Activated B cell treated with CpG ODN at 0.5 μM for 24 hours (primary cell): ENCODE results near the gene IFI27L2. TPM values are rescaled to one million over a fixed set of nuclear protein-coding genes. Genes with fewer than 3 reads are reported as not detected.

Experiments
- ATAC-seq: fragments of 200-7000 bp; cut with Tn5 transposase; one replicate; pipeline ENCODE4 v1.10.0; 2021; ENCODE audit warnings: low read depth, mild to moderate bottlenecking, moderate library complexity
- CTCF ChIA-PET: fragments of 350-600 bp; sonication (Branson Sonifier 250); formaldehyde crosslinking; loops from one replicate; lab custom pipeline; 2021; ENCODE audit warnings: antibody characterized with exemption; lab: Charles Lee
- POLR2A ChIA-PET: fragments of 350-600 bp; sonication (Branson Sonifier 250); formaldehyde crosslinking; loops from one replicate; lab custom pipeline; 2021; ENCODE audit warnings: antibody characterized with exemption; lab: Charles Lee
- DNase-seq: peaks from one replicate; pipeline ENCODE4 v3.0.0; 2022
- H3K27ac Mint-ChIP-seq: one replicate; pipeline ENCODE4 v1.8.0; 2020; ENCODE audit warnings: mixed read lengths
- H3K27me3 Mint-ChIP-seq: one replicate; pipeline ENCODE4 v1.8.0; 2021; ENCODE audit warnings: mixed read lengths
- H3K36me3 Mint-ChIP-seq: one replicate; pipeline ENCODE4 v1.8.0; 2021; ENCODE audit warnings: low read depth, mixed read lengths
- H3K4me1 Mint-ChIP-seq: one replicate; pipeline ENCODE4 v1.8.0; 2021; ENCODE audit warnings: mixed read lengths
- H3K4me3 Mint-ChIP-seq: one replicate; pipeline ENCODE4 v1.8.0; 2020; ENCODE audit warnings: mild to moderate bottlenecking, mixed read lengths
- H3K9me3 Mint-ChIP-seq: one replicate; pipeline ENCODE4 v1.8.0; 2020; ENCODE audit warnings: mixed read lengths
- intact Hi-C: fragments of 100-400 bp; cut with micrococcal nuclease; formaldehyde crosslinking; loops from one replicate; pipeline ENCODE4 v1.15.1; 2024
- total RNA-seq: library from RNA; stranded (reverse); gene quantifications from 2 replicates; pipeline ENCODE4 v1.2.3, GENCODE V29; 2022
- TF ChIP-seq, protein P1 (sequence below): fragments of 200-600 bp; IDR thresholded peaks from one replicate; pipeline ENCODE4 v1.8.0; 2022; ENCODE audit warnings: antibody characterized with exemption, mild to moderate bottlenecking

The IFI27L2 gene
- total RNA-seq, 1 donor from 2014 or later: 37.3 TPM

DNA sequence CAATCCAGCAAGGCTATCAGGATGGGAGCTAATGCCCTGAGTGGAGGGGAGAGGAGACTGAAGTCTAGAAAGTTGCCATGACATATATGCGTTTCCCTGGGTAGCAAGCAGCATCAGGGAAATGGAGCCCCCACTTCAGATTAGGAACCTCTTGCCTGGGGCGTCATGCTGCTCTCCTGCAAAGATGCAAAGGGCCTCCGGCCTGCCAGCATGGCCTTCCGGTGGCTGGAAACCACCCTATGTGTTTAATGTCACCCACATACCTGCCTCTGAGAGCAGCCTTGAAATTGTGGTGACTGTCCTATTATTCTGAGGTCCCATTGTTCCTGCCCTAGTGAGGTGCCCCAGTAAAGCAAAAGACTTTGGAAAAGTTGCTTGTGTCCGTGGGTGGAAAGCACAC, 10.0 kb upstream of the IFI27L2 start:
- Mint-ChIP-seq H3K9me3 (peaks cover 8% of the 10 kb centered on the region), H3K36me3 (no peaks in the 10 kb centered on the region), H3K27me3 (peaks cover 20% of the 10 kb centered on the region), H3K4me1 (no peaks in the 10 kb centered on the region), H3K4me3 (no peak overlapping the region), H3K27ac (no peak overlapping the region)
- ChIA-PET CTCF (interaction anchor here (4.0 kb wide), 1 partner anchor 103 kb away, joined by 16 read pairs; no protein-coding TSS in a partner anchor), POLR2A (no interaction called here)
- TF ChIP-seq, protein P1, sequence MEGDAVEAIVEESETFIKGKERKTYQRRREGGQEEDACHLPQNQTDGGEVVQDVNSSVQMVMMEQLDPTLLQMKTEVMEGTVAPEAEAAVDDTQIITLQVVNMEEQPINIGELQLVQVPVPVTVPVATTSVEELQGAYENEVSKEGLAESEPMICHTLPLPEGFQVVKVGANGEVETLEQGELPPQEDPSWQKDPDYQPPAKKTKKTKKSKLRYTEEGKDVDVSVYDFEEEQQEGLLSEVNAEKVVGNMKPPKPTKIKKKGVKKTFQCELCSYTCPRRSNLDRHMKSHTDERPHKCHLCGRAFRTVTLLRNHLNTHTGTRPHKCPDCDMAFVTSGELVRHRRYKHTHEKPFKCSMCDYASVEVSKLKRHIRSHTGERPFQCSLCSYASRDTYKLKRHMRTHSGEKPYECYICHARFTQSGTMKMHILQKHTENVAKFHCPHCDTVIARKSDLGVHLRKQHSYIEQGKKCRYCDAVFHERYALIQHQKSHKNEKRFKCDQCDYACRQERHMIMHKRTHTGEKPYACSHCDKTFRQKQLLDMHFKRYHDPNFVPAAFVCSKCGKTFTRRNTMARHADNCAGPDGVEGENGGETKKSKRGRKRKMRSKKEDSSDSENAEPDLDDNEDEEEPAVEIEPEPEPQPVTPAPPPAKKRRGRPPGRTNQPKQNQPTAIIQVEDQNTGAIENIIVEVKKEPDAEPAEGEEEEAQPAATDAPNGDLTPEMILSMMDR: no peak
- intact Hi-C loops: no loop called here
- DNase-seq: no peak
- ATAC-seq: no peak

DNA sequence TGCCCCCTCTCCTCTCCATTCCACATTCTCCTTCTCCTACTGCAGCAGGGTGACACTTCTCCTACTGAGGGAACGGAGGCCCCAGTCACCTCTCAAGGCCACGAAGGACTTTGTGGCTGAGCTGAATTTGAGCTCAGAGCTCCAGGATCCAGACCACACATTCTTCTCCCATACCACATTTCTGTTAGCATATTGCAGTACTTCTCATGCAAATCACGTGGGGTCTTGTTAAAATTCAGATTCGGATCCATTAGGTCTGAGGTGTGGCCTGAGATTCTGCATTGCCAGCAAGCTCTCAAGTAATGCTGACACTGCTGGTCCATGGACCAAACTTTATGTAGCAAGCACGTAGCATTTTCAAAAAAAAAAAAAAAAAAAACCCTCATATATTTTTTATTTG, 9.6 kb upstream of the IFI27L2 start:
- H3K27ac Mint-ChIP-seq: no peak overlapping the region

DNA sequence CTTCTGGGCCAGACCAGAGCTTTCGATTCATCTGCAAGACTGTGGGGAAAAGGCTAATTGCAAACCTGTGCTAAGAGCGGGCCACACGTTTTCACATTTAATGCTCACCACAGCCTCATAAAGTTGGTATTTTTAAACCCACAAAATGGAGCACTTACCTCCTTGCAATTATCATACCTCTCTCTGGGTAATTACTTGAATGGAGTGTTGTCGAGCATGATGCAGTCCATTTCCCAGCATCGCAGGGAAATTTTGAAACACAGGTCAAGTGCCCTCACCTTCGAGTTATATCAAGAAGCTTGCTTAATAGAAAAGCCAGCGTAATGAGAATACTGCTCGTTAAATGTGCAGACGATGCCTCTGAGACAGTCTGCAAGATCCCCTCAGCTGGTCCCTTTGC, 8.8 kb upstream of the IFI27L2 start:
- DNase-seq (no peak), ATAC-seq (no peak)
- H3K27ac Mint-ChIP-seq: no peak overlapping the region
- no peak overlapping the region for H3K4me3 Mint-ChIP-seq
- no peaks in the 10 kb centered on the region for H3K36me3 Mint-ChIP-seq
- CTCF ChIA-PET: interaction anchor here (1.0 to 2.4 kb wide), 4 partner anchors 11 to 104 kb away, joined by 3 to 12 read pairs (median 5); no protein-coding TSS in a partner anchor
- peaks cover 23% of the 10 kb centered on the region for H3K27me3 Mint-ChIP-seq
- intact Hi-C loops: no loop called here
- peaks cover 8% of the 10 kb centered on the region for H3K9me3 Mint-ChIP-seq
- POLR2A ChIA-PET: no interaction called here
- H3K4me1 Mint-ChIP-seq: no peaks in the 10 kb centered on the region
- TF ChIP-seq, protein P1: no peak

More for the DNA sequence above, 9.6 kb upstream of the IFI27L2 start:
- ChIA-PET CTCF (interaction anchor here (1.2 kb wide), 2 partner anchors 102 to 104 kb away, joined by 3 to 7 read pairs; no protein-coding TSS in a partner anchor), POLR2A (no interaction called here)
- Mint-ChIP-seq H3K4me3 (no peak overlapping the region), H3K4me1 (no peaks in the 10 kb centered on the region), H3K27me3 (peaks cover 20% of the 10 kb centered on the region), H3K9me3 (peaks cover 8% of the 10 kb centered on the region), H3K36me3 (no peaks in the 10 kb centered on the region)
- ATAC-seq: no peak
- TF ChIP-seq, protein P1: no peak
- DNase-seq: no peak
- intact Hi-C loops: no loop called here

DNA sequence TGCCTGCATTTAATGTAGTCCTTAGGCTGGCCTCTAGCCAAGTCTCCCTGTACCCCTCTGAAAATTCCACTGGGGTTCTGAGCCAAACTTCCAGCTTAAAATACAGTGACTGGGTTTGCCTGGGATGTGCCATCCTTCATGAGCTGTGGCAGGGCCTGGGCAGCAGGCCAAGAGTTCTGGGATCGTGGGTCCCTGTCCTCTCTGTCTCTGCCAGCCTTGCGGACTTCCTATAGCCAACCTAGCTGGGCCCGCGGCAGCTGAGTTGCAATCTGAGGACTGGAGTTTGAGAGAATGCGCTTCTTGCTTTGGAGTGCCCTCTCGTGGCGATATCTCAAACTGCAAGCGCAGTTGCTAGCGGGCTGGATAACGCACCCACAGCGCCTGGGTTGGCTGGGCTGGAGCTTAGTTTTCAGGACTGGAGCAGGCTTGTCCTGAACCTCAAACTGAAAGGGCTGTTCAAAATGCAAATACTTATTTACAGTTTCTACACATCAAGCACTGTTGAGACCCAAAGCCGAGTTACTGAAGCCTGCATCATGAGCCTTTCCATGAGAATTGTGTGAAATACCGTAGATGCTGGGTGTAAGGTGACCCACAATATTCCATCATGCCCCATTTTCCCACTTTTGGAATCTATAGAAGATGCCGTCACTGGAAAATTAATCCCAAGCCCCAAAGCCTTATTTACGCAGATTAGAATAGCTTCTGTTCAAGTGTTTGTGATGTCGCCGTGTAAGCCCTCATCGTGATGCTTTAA, 7.3 kb upstream of the IFI27L2 start:
- H3K27ac Mint-ChIP-seq: no peak overlapping the region
- H3K4me1 Mint-ChIP-seq: peaks cover 3% of the 10 kb centered on the region
- POLR2A ChIA-PET: interaction anchor here (0.9 kb wide), 1 partner anchor 100 kb away, joined by 4 read pairs; no protein-coding TSS in a partner anchor
- peaks cover 26% of the 10 kb centered on the region for H3K27me3 Mint-ChIP-seq
- ATAC-seq (peak; percentile 95), DNase-seq (peak; percentile 72)
- TF ChIP-seq, protein P1: no peak
- peaks cover 8% of the 10 kb centered on the region for H3K9me3 Mint-ChIP-seq
- intact Hi-C loops: loop anchor here (1.0 to 2.0 kb wide), 5 partner anchors 44 to 481 kb away; partner anchors contain the start of genes DDX24 and IFI27L1
- CTCF ChIA-PET: interaction anchor here (0.7 to 2.4 kb wide), 35 partner anchors 9 to 481 kb away, joined by 3 to 77 read pairs (median 4); partner anchors contain the start of genes DDX24 and IFI27L1
- no peak overlapping the region for H3K4me3 Mint-ChIP-seq
- H3K36me3 Mint-ChIP-seq: no peaks in the 10 kb centered on the region

DNA sequence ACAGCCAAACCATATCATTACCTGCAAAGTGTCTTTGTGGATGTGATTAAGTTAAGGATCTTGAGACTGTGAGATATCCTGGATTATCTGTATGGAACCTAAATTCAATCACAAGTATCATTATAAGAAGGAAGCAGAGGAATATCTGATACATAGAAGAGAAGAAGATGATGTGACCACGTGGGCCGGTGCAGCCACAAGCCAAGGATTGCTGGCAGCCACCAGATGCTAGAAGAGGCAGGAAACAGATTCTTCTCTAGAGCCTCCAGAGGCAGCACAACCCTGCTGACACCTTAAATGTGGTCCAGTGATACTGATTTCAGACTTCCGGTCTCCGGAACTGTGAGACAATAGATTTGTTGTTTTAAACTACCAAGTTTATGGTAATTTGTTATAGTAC, 6.1 kb upstream of the IFI27L2 start:
- POLR2A ChIA-PET: no interaction called here

More for the DNA sequence above, 6.1 kb upstream of the IFI27L2 start:
- TF ChIP-seq, protein P1: no peak
- ATAC-seq (no peak), DNase-seq (no peak)
- peaks cover 8% of the 10 kb centered on the region for H3K9me3 Mint-ChIP-seq
- peaks cover 3% of the 10 kb centered on the region for H3K4me1 Mint-ChIP-seq
- CTCF ChIA-PET: no interaction called here
- no peak overlapping the region for H3K27ac Mint-ChIP-seq
- intact Hi-C loops: no loop called here
- no peaks in the 10 kb centered on the region for H3K36me3 Mint-ChIP-seq
- peaks cover 26% of the 10 kb centered on the region for H3K27me3 Mint-ChIP-seq
- no peak overlapping the region for H3K4me3 Mint-ChIP-seq
